ENCODE measurements around the gene TRPV4. TPM values are rescaled to one million over a fixed set of nuclear protein-coding genes. Genes with fewer than 3 reads are reported as not detected.

TRPV4 gene
- total RNA-seq, 1 donor from 2014 or later, result 3.5 TPM

DNA sequence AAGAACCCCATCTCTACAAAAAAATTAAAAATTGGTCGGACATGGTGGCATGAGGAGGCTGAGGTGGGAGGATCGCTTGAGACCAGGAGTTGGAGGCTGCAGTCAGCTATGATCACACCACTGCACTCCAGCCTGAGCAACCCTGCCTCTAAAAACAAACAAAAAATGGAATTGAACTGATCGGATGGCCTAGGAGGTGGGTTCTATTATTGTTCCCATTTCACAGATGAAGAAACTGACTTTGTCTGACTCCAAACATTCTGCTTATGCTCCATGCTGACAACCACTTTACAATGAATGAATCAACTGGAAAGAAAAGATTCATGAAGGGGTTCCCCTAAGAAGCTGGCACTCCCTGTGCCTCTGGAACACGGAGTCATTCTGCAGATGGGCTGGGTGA, 47.3 kb downstream of the TRPV4 start:
- TF ChIP-seq, protein P1, sequence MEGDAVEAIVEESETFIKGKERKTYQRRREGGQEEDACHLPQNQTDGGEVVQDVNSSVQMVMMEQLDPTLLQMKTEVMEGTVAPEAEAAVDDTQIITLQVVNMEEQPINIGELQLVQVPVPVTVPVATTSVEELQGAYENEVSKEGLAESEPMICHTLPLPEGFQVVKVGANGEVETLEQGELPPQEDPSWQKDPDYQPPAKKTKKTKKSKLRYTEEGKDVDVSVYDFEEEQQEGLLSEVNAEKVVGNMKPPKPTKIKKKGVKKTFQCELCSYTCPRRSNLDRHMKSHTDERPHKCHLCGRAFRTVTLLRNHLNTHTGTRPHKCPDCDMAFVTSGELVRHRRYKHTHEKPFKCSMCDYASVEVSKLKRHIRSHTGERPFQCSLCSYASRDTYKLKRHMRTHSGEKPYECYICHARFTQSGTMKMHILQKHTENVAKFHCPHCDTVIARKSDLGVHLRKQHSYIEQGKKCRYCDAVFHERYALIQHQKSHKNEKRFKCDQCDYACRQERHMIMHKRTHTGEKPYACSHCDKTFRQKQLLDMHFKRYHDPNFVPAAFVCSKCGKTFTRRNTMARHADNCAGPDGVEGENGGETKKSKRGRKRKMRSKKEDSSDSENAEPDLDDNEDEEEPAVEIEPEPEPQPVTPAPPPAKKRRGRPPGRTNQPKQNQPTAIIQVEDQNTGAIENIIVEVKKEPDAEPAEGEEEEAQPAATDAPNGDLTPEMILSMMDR (conservative IDR thresholded peaks at IDR 0.05), result no peak
- H3K9me3 Mint-ChIP-seq, result no peaks in the 10 kb centered on the region
- no peak for DNase-seq (ENCODE audit: low read depth, low spot score)
- peaks cover 10% of the 10 kb centered on the region for H3K4me1 Mint-ChIP-seq
- H3K36me3 Mint-ChIP-seq (ENCODE audit: low read depth), result no peaks in the 10 kb centered on the region
- no peak overlapping the region for H3K4me3 Mint-ChIP-seq
- no peak overlapping the region for H3K27ac Mint-ChIP-seq (ENCODE audit: unreplicated experiment)
- no peaks in the 10 kb centered on the region for H3K27me3 Mint-ChIP-seq (ENCODE audit: low read depth)

- Mint-ChIP-seq H3K4me3 (no peak overlapping the region), H3K4me1 (peaks cover 10% of the 10 kb centered on the region), H3K9me3 (no peaks in the 10 kb centered on the region), H3K27me3 (ENCODE audit: low read depth) (no peaks in the 10 kb centered on the region), H3K36me3 (ENCODE audit: low read depth) (peaks cover 3% of the 10 kb centered on the region), H3K27ac (ENCODE audit: unreplicated experiment) (peak overlapping the region; percentile 43)
- no peak for DNase-seq (ENCODE audit: low read depth, low spot score)
- TF ChIP-seq, protein P1 (conservative IDR thresholded peaks at IDR 0.05), result no peak
Observed at GRCh38 chr12:109783965-109784244, 49.3 kb downstream of the TRPV4 start.

DNA sequence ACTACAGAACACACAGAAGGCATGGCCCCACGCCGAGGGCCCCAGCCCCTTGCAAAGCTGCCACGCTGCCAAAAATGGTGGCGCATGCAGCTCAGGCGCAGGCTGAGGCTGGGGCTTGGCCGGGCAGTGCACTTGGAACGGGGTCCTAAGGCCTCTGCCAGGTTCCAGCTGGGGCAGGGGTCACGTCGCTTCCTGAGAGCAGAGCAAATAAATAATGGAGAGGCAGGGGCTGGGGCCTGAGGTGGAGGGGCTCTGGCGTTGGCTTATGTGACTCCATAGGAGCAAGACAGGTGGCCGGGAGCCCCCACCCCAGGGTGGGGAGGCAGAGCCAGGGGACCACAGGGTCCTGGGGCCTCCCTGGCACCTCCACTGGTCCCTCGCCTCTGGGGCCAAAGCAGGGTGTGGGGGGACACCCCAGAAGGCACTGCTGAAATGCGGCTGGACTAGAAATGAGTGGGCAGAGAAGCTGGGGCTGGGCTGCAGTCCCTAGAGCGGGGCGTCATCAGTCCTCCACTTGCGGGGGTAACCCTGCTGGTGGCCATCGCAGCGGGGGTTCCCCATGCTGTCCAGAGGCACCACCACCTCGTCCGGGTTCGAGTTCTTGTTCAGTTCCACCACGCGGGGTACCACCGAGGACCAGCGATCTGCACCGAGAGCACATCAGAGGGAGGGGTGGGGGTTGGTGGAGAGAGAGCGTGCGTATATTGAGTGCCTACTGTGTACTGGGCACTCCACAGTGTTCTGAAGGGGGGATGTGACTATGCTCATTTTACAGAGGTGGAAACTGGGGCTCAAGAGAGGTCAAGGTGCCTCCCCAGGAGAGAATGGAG, 49.8 kb downstream of the TRPV4 start:
- no peaks in the 10 kb centered on the region for H3K27me3 Mint-ChIP-seq (ENCODE audit: low read depth)
- peaks cover 10% of the 10 kb centered on the region for H3K4me1 Mint-ChIP-seq
- no peaks in the 10 kb centered on the region for H3K9me3 Mint-ChIP-seq
- TF ChIP-seq, protein P1 (conservative IDR thresholded peaks at IDR 0.05), result no peak
- H3K4me3 Mint-ChIP-seq, result no peak overlapping the region
- H3K27ac Mint-ChIP-seq (ENCODE audit: unreplicated experiment), result peak overlapping the region; percentile 35
- DNase-seq (ENCODE audit: low read depth, low spot score), result no peak
- peaks cover 3% of the 10 kb centered on the region for H3K36me3 Mint-ChIP-seq (ENCODE audit: low read depth)

- DNase-seq (ENCODE audit: low read depth, low spot score), result no peak
- Mint-ChIP-seq H3K4me1 (peaks cover 15% of the 10 kb centered on the region), H3K27me3 (ENCODE audit: low read depth) (no peaks in the 10 kb centered on the region), H3K36me3 (ENCODE audit: low read depth) (peaks cover 3% of the 10 kb centered on the region), H3K9me3 (no peaks in the 10 kb centered on the region), H3K27ac (ENCODE audit: unreplicated experiment) (no peak overlapping the region), H3K4me3 (no peak overlapping the region)
- TF ChIP-seq, protein P1 (conservative IDR thresholded peaks at IDR 0.05), result no peak
Observed at GRCh38 chr12:109782326-109782703, 50.9 kb downstream of the TRPV4 start.

- Mint-ChIP-seq H3K9me3 (no peaks in the 10 kb centered on the region), H3K36me3 (ENCODE audit: low read depth) (peaks cover 3% of the 10 kb centered on the region), H3K27me3 (ENCODE audit: low read depth) (no peaks in the 10 kb centered on the region), H3K27ac (ENCODE audit: unreplicated experiment) (no peak overlapping the region), H3K4me3 (no peak overlapping the region), H3K4me1 (peaks cover 17% of the 10 kb centered on the region)
- TF ChIP-seq, protein P1 (conservative IDR thresholded peaks at IDR 0.05), result no peak
- DNase-seq (ENCODE audit: low read depth, low spot score), result no peak
Observed at GRCh38 chr12:109781668-109782325, 51.4 kb downstream of the TRPV4 start.

Data from neural crest cell (in vitro differentiated cells).